ENCODE measurements around the gene OR52B2.

The OR52B2 gene

DNA sequence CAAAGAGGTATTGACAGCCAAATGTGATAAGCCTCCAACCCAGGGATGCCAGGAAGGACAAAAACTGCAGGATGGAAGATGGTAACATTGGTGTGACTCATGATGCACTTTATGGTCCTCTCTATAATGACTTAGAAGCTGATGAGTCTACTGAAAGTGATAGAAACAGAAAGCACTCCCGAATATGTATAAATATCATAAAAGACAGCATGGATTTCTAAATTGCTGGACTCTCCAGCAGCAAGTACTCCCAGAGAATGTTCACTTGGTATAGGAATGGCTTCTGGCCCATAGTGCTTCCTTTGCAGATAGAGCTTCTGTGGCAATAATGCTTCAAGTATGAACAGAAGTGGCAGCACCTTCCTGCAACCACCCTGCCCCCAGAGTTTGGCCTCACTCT is at the start of gene OR52B2:
Gene OR52B2, minus strand, starts transcription at position 101 of the 400 bp plus-strand sequence. Its CDS starts 0 bp downstream, at position 101.
- DNase-seq (ENCODE audit: low spot score), result no peak

DNA sequence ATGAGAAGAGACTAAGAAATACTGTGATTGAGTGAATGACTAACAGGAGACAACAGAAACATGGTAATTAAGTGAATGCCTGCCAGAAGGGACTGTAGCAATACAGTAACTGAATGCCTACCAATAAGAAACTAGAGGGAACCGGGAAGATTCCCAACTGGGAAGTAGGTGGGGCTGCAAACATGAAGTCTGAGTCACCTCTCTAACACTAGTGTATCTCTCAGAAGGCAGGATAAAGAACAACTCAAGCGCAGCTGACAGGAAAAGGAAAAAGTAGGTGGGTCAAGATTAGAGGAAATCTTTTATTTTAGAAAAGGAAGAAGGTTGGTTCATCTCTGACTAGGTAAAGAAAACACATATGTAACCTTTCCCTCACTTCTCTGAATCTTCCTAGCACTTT is 49.2 kb upstream of the OR52B2 start:
- DNase-seq (ENCODE audit: low spot score), result no peak

DNA sequence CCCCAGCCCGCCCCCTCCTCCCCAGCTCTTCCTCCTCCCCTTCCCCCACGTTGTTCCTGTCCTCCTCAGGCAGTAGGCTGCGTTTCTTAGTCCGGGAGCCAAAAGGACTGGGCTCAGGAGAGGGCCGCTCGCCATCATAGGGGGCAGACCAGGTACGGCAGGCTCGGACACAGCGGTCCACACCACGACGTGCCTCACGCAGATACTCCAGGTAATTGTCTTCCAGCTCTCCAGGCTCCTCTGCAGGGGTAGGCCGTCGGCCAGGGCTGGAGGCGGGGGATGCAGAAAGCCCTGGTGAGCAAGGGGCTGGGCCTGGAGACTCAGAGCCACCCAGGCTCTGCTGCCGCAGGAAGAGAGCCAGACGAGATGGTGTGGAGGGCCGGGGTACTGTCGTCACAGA is 47.6 kb upstream of the OR52B2 start:
- no peak for DNase-seq (ENCODE audit: low spot score)

DNA sequence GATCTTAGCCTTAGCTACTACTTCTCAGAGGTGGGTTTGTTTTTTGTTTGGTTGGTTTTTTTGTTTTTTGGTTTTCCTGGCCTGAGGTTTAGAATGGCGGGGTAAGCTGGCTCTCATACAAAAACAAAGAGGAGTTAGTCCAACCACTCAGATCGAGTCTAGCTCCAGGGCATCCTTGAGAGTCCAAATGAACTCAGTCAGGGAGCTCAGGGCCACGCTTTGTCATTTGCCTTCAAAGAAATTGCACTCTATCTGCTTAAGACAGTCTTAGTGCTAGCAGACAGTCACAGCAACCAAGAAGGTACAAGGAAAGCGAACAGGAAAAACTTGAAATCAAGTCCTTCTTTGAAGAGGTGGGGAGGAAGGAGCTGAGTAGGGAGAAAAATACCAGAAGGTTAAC is 46.4 kb upstream of the OR52B2 start:
- DNase-seq (ENCODE audit: low spot score), result no peak

DNA sequence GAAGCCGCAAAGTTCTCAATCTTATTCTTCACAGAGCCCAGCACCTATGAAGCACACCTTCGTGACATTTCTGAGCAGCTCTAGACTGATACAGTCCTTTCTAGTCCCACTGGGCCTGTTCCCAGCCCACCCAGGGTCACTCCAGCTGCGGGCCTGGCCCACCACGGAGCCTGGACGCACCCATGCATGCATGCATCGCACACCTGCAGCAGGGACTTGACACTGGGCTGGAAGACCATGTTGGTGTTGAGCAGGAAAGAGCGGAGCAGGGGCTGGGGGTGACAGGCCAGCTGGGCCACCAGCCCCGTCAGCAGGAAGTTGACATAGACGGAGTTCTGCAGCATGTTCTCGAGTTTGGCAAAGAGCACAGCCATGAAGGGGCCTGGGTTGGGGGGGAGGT is 44.4 kb upstream of the OR52B2 start:
- no peak for DNase-seq (ENCODE audit: low spot score)

DNA sequence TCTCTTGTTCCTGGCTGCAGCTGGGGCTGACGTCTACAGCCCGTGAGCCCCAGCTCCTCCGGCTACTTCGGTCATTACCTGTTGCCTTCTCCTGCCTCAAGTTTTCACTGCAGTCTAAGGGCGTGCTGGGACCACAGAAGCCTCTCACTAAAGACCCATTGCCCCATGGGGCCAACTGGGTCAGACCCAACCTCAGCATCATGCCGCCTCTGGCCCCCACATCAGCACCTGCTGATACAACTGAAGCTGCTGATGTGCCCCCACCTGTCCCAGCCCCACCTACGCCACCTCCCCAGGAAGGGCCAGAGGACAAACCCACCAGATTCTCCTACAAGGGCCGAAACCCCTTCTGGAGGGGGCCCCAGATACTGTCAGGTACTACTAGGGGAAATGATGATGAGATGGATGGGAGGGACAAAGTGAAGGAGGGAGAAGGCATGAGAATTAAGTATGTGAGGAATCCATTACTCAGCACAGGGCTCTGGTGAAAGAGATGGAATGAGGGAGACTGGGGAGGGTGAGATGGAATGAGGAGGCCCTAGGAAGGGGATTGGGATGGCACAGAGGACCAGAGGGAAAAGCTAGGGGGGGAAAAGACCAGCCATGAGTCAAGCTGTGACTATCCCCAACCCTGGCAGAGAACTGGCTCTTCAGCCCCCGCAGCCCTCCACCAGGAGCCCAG is 40.3 kb upstream of the OR52B2 start:
- no peak for DNase-seq (ENCODE audit: low spot score)

DNA sequence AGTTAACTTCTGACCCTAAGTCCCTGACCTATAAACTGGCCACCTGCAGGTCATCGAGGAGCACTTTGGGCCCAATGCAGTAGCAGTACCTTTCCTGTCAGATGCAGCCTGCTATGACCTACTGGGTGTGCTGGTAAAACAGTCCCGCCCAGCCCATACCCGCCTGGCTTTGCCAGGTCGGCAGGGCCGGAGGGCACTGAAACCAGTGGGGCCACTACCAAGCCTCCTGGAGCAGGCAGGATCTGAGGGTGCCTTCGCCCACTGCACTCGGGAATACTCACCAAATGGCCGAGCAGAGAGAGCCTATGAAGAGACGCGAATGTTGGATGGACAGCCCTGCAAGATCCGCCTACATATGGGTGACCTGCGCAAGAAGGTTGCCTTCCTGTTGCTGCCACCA is 39.7 kb upstream of the OR52B2 start:
- DNase-seq (ENCODE audit: low spot score), result no peak

DNA sequence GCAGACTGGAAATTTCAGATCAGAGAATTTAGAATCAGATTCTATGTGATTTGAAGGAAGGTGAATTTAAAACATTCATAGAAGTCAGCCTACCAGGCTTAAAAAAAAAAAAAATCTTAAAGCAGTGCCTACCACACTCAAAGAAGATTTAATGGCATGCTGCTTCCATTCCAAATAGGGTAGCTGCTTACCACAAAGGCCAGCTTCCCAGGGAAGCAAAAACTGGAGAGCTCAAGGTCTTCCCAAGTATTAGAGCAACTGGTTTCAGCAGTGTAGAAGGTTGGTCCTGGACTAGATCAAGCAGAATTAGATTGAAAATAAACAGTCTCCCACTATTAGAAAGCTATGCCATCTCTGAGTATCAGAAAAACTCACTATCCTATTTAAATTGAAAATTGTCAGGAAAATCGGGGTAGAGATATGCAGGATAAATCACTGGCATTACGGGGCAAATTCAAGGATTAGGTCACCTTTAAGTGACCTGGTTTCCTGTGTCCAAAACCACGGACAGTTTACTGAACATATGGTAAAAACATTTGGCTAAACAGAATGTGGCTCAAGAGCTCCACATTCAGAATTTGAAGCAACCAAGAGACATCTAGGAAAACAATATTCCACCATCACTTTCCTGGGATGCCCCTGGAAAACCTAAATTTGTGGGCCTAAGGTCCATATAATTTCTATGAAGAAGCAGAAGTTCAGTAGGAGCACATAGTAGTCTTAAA is 36.5 kb upstream of the OR52B2 start:
- peak; percentile 71 for DNase-seq (ENCODE audit: low spot score)

DNA sequence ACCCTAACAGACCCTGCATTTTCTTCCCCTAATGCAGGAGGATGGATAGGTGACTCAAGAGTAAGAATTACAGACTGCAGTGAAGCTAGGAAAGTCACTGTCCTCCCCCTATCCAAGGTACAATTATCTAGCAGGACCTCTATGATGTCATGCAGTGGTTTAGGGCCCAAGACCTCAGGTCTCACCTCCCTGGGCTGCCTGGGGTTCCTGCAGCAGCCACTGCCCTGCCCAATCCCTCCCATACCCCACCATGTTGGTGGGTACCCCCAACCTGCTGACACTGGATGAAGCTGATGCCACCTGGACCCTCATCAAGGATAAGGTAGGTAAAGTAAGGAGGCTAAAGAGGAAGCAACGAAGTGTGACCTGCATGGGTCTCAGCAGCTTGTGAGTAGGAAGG is 35.2 kb upstream of the OR52B2 start, which contains the start of gene C11orf42:
Gene C11orf42, plus strand, starts transcription at position 192 of the 400 bp plus-strand sequence. Its CDS starts 59 bp downstream, at position 251.
- no peak for DNase-seq (ENCODE audit: low spot score)

DNA sequence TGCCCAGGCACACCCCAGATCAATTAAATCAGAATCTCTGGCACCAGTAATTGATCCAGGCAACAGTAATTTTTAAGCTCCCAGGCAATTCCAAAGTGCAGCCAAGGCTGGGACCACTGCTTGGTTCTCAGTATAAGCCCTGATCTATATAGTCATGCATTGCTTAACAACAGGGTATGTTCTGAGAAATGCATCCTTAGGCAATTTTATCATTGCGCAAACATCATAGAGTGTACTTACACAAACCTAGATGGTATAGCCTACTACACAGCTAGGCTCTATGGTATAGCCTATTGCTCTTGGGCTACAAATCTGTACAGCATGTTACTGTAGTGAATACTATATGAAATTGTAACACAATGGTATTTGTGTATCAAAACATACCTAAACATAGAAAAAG is 34.6 kb upstream of the OR52B2 start:
- DNase-seq (ENCODE audit: low spot score), result no peak

DNA sequence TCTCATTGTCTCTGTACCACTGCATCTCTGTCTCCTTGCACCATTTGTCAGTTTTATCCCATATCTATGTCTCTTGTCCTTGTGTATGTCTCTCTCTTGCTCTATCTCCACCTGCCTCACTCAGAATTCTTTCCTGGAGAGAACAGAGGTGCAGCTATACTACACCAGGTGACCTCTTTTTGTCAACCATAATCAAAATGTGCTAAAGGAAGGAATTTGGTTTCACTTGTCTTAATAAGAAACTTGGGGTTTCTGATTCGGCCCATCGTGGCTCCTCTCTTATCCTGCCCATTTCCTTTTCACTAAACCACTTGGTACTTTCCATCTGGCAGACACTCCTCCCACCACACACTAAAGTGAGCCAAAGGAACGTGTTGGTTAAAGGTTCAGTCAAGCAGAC is 33.2 kb upstream of the OR52B2 start:
- no peak for DNase-seq (ENCODE audit: low spot score)

DNA sequence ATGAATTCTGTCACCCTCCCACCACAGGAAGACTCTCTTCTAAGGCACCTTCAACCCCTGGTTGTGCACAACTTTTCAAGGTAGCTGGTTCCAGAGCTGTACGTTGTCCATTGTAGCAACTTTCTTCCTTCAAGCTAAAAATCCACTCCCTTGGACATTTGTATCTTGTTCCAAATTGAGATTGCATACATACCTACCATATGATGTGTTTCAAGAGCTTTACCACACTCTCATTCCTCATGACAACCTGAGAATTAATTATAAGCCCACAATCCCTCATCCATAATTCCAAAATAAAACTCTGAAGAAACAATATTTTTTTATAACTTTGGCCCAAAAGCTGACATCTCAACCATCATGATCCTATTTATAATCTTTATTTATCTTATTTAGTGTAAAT is 31.9 kb upstream of the OR52B2 start:
- no peak for DNase-seq (ENCODE audit: low spot score)

DNA sequence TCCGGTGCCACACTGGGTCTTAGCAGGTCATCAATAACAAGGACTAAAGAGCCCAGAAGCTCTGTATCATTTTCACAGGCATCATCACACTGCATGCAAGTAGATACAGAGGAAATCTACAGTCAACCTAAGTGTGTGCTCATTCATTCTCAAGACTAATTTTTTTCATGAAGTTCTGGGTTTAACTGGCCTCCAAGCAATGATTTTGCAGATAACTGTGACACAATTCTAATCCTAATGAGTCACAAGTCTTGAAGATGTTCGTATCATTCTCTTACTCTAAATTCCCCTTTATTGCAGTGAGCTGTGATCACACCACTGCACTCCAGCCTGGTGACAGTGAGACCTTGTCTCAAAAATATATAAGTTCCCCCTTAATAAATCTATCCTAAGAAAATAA is 31.4 kb upstream of the OR52B2 start:
- no peak for DNase-seq (ENCODE audit: low spot score)

DNA sequence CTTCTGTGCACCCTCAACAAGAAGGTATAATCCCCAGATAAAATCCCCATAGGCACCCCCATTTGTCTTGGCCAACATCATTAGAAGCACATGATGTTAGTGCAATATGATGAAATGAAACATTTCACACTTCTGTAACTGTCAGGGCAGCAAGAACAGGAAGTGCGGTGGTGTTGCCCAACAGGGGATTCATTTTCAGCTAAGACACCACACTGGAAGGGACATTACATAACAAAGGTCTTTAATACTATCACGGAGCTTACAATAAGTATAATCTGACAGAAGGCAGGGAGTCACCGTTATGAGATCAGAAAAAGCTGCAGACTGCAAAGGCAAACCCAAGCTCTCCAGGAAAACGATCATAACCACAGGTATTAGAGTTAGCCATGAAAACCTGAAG is 30.8 kb upstream of the OR52B2 start:
- no peak for DNase-seq (ENCODE audit: low spot score)

DNA sequence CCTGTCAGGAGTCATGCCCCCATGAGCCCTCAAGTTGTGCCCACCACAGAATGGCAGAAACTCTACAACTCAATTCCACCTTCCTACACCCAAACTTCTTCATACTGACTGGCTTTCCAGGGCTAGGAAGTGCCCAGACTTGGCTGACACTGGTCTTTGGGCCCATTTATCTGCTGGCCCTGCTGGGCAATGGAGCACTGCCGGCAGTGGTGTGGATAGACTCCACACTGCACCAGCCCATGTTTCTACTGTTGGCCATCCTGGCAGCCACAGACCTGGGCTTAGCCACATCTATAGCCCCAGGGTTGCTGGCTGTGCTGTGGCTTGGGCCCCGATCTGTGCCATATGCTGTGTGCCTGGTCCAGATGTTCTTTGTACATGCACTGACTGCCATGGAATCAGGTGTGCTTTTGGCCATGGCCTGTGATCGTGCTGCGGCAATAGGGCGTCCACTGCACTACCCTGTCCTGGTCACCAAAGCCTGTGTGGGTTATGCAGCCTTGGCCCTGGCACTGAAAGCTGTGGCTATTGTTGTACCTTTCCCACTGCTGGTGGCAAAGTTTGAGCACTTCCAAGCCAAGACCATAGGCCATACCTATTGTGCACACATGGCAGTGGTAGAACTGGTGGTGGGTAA is 29.2 kb upstream of the OR52B2 start, which contains the start of gene OR52W1:
Gene OR52W1, plus strand, starts transcription at position 51 of the 637 bp plus-strand sequence. Its CDS starts 0 bp downstream, at position 51.
- DNase-seq (ENCODE audit: low spot score), result no peak

DNA sequence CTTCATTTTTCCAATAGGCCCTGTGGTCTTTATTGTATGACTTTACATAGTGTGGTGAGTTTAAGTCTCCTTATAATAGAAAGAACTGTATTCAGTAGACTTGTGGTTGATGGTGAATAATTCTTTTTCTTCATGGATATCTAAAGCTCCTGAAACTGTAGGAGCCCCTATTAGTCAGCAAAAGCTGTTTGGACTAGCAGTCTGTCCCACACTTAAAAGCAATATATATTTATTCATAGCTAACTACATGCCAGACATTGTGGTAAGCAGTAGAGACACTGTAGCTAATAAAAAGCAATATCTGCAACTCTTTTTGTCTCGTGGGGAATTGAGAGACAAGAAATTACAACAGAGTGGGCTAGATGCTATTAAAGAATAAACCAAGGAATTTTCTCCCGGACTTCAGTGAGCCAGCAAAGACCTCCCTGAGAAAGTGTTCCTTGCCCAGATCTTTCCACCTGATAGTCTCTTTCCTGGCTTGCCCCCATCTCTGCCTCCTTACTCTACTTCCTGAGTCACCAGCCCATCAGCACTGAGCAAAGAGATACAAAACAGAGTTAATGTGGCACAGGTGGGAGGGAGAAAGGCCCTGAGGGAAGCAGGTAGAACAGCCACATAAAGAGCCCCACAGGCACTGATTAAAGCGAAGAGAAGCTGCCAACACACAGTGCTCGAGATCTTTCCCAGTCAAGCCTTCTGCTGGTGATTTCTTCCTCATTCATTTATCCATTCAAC is 27.5 kb upstream of the OR52B2 start:
- DNase-seq (ENCODE audit: low spot score), result no peak

DNA sequence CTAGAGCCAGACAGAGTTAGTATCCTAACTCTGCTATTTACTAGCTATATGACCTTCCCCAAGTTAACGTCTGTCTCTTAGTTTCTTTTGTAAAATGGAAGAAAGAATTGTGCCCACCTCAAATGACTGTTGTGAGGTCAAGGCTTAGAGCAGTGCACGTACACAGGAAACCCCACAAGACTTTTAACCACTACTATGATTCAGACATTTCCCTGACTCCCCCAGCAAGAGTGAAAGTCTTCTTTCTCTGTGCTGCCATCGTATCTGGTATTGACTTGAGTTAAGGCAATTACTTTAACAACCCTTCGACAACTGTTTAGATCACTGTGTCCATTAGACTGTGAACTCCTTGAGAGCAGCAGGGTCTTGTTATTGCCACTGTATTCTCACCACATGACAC is 26.3 kb upstream of the OR52B2 start:
- DNase-seq (ENCODE audit: low spot score), result no peak

DNA sequence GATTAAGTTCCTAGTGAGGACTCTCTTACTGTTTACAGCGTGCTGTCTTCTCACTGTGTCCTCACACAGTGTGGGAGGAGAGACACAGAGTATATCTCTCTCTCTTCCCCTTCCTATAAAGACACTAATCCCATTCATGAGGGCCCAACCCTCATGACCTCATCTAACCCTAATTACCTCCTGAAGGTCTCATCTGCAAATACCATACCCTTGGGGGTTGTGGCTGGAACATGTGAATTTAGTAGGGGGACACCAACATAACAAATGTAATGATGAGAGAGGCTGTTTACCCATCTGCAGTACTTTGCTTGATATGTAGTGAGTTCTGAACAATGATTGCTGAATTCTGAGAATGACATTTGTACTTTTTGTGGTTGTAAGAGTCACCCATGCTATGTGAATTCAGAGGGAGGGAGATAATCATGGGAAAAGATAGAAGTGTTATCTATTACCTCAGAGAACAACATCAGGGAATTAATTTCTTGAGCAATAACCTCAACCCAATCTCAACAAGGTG is 24.0 kb upstream of the OR52B2 start:
- no peak for DNase-seq (ENCODE audit: low spot score)

DNA sequence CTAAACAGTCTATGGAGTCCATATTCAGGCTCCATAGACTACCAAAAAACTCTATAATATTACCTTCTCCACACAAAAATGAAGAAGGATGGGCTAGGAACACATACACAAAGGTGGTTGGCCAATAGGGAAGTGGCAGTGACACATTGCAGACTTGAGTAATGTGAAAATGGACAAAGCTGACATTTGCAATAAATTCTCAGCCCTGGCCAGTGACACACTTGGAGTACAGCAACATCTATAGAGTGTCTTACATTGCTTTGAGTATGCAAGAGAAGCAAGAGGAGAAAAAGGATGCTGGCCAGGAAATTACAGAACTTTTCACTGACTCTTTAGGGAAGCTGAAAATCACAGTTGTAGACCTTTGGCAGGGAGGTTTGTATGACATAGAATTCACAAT is 21.6 kb upstream of the OR52B2 start:
- DNase-seq (ENCODE audit: low spot score), result no peak

DNA sequence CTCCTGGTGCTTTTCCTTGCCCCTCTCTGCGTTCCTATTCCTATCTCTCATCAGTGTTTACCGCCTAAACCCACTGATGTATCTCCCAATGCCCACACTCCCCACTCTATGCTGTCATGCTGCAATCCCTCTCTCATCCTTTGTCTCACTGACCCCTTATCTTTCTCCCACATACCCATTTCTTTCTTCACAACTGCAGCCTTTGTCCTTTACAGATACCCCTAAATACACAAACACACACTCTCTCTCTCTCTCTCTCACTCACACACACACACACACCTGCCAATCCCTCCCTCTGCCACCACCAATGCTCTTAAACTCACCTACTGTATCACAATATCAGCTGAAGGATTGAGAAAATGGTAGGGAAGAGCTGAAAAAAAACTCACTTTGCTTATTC is 5.3 kb upstream of the OR52B2 start:
- DNase-seq (ENCODE audit: low spot score), result no peak

DNA sequence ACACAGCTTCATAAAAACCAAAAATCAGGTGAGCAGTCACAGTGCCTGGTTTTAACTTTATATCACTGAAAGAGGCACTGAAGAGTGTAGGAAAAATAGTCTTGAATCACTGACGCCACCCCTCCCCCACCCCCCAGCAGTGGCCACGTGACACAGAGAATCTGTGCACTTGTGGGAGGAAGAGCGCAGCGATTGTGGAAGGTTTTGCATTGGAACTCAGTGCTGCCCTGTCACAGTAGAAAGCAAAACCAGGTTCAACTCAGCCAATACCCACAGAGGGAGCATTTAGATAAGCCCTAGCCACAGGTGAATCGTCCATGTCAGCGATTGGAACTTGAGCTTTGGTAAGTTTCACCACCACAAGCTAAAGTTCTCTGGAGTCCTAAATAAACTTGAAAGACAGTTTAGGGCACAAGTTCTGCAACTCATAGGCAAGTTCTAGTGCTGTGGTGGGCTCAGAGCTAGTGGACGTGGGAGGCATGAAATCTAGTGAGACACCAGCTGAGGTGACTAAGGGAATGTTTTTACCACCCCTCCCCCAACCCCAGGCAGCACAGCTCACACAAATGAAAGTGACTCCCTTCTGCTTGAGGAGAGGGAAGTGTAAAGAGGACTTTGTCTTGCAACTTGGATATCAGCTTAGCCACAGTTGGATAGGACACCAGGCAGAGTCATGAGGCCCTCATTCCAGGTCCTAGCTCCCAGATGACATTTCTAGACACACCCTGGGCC is 13.3 kb downstream of the OR52B2 start:
- DNase-seq (ENCODE audit: low spot score), result no peak

All from cerebellar cortex (tissue), 1 donor.